ENCODE measurements around the gene FAM221B. TPM values are rescaled to one million over a fixed set of nuclear protein-coding genes. Genes with fewer than 3 reads are reported as not detected.
A peak's percentile ranks its signal among the peaks of the same experiment; 100 is the strongest.

The FAM221B gene
- total RNA-seq, 1 donor from 2014 or later = not detected

DNA sequence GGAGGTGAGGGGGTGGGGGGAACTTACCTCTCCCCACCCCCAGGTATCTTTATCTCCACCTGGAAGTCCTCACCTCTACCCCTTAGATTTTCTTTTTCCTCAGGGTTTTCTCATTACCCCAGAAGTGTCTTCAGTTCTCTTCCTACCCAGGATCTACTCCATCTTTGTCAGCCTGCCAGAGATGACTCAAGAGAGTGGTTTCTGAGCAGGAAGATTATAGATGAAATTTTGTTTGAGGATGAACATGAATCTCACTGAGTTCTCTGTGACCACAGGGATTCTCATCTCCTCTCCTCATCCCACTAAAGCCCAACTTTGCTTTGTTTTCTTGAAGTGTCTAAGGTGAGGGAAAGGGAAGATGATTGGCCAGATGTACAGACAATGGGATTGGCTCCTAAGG, 8.5 kb downstream of the FAM221B start:
- Histone ChIP-seq H3K27ac (no peak overlapping the region), H3K4me3 (no peak overlapping the region), H3K9me3 (no peaks in the 10 kb centered on the region), H3K27me3 (no peaks in the 10 kb centered on the region), H3K36me3 (no peaks in the 10 kb centered on the region), H3K4me1 (peaks cover 8% of the 10 kb centered on the region)
- TF ChIP-seq, protein P1, sequence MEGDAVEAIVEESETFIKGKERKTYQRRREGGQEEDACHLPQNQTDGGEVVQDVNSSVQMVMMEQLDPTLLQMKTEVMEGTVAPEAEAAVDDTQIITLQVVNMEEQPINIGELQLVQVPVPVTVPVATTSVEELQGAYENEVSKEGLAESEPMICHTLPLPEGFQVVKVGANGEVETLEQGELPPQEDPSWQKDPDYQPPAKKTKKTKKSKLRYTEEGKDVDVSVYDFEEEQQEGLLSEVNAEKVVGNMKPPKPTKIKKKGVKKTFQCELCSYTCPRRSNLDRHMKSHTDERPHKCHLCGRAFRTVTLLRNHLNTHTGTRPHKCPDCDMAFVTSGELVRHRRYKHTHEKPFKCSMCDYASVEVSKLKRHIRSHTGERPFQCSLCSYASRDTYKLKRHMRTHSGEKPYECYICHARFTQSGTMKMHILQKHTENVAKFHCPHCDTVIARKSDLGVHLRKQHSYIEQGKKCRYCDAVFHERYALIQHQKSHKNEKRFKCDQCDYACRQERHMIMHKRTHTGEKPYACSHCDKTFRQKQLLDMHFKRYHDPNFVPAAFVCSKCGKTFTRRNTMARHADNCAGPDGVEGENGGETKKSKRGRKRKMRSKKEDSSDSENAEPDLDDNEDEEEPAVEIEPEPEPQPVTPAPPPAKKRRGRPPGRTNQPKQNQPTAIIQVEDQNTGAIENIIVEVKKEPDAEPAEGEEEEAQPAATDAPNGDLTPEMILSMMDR (IDR thresholded peaks at IDR 0.05) = no peak
- no peak for TF ChIP-seq POLR2A (IDR thresholded peaks at IDR 0.05)
- TF ChIP-seq POLR2AphosphoS5 (IDR thresholded peaks at IDR 0.05; ENCODE audit: insufficient read depth in 1 of 2, low read depth in 1 of 2) = no peak
- DNase-seq (ENCODE audit: extremely low spot score in 2 of 2) = no peak
- intact Hi-C loops (cut with DNase I) = no loop called here

DNA sequence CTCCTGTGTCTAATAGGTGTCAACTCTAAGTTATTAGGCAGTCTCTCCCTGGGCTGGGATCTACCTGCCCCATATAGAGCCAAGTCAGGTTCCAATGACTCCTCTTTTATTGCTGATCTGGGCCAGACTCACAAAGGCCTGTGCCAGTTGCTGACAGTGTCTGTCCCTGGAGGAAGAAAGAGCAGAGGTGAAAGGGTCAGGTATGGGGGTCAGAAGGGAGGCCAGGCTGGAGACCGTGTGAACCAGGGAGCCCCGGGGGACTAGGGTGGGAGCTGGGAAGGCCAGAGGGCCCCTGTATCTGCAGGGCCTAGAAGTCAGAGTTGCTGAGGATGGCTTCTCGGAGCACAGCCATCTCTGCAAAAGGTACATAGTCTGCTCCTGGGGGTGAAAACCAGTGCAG, 10.2 kb downstream of the FAM221B start:
- Histone ChIP-seq H3K9me3 (no peaks in the 10 kb centered on the region), H3K27ac (no peak overlapping the region), H3K27me3 (no peaks in the 10 kb centered on the region), H3K36me3 (no peaks in the 10 kb centered on the region), H3K4me3 (no peak overlapping the region), H3K4me1 (peaks cover 11% of the 10 kb centered on the region)
- intact Hi-C loops (cut with DNase I) = loop anchor here (10.0 kb wide), 1 partner anchor 164 kb away; the partner anchor contains the start of genes CCDC107, RMRP and SIT1
- no peak for DNase-seq (ENCODE audit: extremely low spot score in 2 of 2)
- TF ChIP-seq, protein P1 (IDR thresholded peaks at IDR 0.05) = no peak
- no peak for TF ChIP-seq POLR2AphosphoS5 (IDR thresholded peaks at IDR 0.05; ENCODE audit: insufficient read depth in 1 of 2, low read depth in 1 of 2)
- TF ChIP-seq POLR2A (IDR thresholded peaks at IDR 0.05) = no peak

DNA sequence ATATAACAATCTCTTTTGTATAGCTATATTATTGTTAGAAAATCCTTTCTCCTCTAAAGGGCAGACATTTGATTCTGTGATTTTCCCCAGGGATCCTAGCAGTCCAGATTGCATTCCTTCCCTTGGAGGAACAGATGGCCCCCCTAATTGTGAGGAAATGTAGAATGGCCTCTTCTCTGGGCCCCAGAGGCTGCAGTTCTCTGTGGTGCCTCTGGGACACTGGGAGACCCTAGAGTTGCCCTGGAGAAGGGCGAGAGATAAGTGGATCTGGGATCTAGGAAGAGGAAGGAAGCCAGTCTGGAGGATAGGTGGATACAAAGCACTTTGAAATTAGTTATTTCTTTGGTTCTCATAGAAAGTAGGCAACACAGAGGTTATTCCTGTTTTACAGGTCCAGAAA, 11.8 kb downstream of the FAM221B start:
- Histone ChIP-seq H3K36me3 (no peaks in the 10 kb centered on the region), H3K9me3 (no peaks in the 10 kb centered on the region), H3K4me3 (no peak overlapping the region), H3K4me1 (peaks cover 17% of the 10 kb centered on the region), H3K27me3 (no peaks in the 10 kb centered on the region), H3K27ac (no peak overlapping the region)
- DNase-seq (ENCODE audit: extremely low spot score in 2 of 2) = no peak
- intact Hi-C loops (cut with DNase I) = loop anchor here (10.0 kb wide), 1 partner anchor 162 kb away; the partner anchor contains the start of genes CCDC107, RMRP and SIT1
- no peak for TF ChIP-seq POLR2A (IDR thresholded peaks at IDR 0.05)
- TF ChIP-seq, protein P1 (IDR thresholded peaks at IDR 0.05) = no peak
- no peak for TF ChIP-seq POLR2AphosphoS5 (IDR thresholded peaks at IDR 0.05; ENCODE audit: insufficient read depth in 1 of 2, low read depth in 1 of 2)

DNA sequence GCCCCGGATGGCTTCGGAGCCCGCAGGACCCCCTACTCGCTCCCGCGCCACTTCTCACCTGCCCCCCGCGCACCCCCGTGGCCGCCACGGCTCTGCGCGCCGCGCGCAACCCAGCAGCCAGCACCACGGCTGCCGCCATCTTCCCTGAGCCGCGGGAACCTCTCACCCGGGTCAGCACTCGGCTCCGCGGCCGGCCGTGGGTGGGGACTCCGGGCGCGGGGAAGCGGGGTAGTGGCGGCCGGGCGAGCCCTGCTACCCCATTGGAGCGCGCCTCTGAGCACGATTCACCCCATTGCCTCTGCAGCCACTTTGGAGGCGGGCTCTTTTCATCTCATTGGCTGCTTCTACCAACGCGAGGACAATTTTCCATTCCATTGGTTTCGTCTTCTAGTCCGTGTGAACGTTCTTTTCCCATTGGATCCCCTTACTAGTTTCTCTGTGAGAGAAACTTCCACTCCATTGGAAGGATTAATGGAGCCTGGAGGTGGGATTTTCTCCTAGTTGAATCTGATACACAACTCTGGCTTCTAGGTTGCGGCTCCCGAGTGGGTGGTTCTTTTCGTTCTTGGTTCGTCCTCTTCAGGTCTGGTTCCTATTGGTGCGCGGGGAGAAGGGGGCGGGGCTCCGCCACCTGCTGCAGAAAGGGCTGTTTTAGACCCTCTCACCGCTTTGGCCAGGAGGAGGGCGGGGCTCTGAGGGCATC, 13.5 kb downstream of the FAM221B start, which contains the start of gene HINT2:
Gene HINT2, minus strand, starts transcription at position 202 of the 703 bp plus-strand sequence. Its CDS starts 63 bp downstream, at position 139.
- no peaks in the 10 kb centered on the region for H3K36me3 ChIP-seq
- intact Hi-C loops (cut with DNase I) = loop anchor here (10.0 kb wide), 1 partner anchor 160 kb away; the partner anchor contains the start of genes CCDC107, RMRP and SIT1
- peak within 1 kb of the TSS; percentile 86 to 97 for H3K4me3 ChIP-seq
- TF ChIP-seq POLR2A (IDR thresholded peaks at IDR 0.05) (peak; percentile 47 to 87), POLR2AphosphoS5 (IDR thresholded peaks at IDR 0.05; ENCODE audit: insufficient read depth in 1 of 2, low read depth in 1 of 2) (peak; percentile 89 to 90)
- TF ChIP-seq, protein P1 (IDR thresholded peaks at IDR 0.05) = no peak
- peaks cover 24% of the 10 kb centered on the region for H3K4me1 ChIP-seq
- peak in 1 of 2 donors; percentile 99 for DNase-seq (ENCODE audit: extremely low spot score in 2 of 2)
- peak within 1 kb of the TSS; percentile 95 for H3K27ac ChIP-seq
- no peaks in the 10 kb centered on the region for H3K27me3 ChIP-seq
- no peaks in the 10 kb centered on the region for H3K9me3 ChIP-seq
